DMS153 (cell line): Measurements from ENCODE around the gene AIPL1.

Source experiments
- DNase-seq: peaks from one replicate; lab custom pipeline; 2025; lab: John Stamatoyannopoulos, UW

Gene AIPL1

DNA sequence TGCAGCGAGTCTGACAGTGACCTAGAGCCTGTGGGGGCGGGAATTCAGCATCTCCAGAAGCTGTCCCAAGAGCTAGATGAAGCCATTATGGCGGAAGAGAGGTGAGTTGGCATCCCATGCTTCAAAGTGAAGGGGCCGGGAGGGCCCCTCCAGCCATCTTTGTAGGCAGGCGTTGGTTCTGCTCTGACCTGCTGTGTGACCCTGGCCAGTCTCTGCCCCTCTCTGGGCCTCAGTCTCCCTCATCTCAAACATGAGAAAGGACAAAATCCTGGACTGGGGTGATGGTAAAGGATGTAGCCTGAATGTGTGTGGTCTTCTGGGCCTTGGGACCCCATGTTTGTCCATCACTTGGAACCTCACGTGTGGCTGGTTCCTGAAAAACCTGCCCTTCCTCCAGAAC is 14.4 kb upstream of the AIPL1 start:
- no peak for DNase-seq

GRCh38 chr17:6448473-6448872 is 13.6 kb upstream of the AIPL1 start:
- no peak for DNase-seq

- no peak for DNase-seq
These were observed 11.7 kb upstream of the AIPL1 start for GRCh38 chr17:6446516-6447100.

GRCh38 chr17:6444571-6445335 is 9.8 kb upstream of the AIPL1 start:
- no peak for DNase-seq

DNA sequence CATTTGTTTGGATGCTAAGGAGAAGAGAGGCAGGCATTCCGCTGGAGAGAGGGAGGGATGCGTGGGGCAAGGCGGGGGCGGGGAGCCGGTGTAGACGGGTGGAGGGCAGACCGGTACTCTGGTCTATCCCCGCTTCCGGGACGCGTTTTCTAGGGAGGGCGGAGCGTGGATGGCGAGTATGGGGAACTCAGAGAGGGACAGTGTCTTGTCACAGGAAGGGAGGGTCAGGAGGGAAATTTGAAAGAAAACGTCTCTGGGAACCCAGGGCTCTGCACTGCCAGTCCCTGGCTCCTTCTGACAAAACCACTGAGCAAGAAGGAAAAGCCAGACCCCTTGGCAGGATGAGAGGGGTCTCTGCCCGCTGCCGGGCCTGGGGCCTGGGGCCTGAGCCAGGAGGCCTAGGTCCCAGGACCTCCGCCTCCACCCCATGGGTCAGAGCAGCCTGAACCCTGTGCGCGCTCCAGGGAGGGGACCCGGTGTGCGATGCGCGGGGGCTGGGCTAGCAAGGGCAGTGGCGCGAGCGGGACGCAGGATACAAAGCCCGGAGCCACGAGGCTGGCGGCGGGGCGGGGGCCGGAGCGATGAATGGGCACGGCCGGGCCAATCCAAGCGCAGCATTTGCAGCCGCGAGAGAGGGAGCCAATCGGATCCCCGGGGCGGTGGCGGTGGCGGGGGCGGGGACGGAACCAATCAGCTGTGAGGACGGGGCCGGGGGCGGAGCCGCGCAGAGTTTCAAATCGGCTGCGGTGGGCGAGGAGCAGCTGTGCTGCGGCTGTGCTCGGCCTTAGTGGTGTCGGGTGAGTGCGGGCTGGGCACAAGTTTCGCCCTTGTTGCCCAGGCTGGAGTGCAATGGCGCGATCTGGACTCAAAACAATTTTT is 9.0 kb upstream of the AIPL1 start, which contains the start of gene PIMREG:
Gene PIMREG, plus strand, starts transcription at position 764 of the 879 bp plus-strand sequence. CDS start 656 bp downstream, outside the sequence.
- peak; percentile 77 for DNase-seq

DNA sequence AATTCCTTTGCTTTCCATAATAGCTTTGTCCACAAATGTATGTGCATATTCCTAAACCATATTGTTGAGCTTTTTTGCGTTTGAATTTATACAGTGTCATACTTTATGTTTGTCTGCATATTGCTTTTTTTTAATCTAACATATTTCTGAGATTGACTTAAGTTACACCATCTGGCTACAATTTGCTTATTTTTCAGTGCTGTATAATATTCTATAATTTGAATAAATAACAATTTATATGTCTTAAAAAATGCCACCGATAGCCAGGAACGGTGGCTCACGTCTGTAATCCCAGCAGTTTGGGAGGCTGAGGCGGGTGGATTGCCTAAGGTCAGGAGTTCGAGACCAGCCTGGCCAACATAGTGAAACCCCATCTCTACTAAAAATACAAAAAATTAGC is 7.9 kb upstream of the AIPL1 start:
- no peak for DNase-seq

GRCh38 chr17:6439951-6440350 is 5.0 kb upstream of the AIPL1 start:
- no peak for DNase-seq

DNA sequence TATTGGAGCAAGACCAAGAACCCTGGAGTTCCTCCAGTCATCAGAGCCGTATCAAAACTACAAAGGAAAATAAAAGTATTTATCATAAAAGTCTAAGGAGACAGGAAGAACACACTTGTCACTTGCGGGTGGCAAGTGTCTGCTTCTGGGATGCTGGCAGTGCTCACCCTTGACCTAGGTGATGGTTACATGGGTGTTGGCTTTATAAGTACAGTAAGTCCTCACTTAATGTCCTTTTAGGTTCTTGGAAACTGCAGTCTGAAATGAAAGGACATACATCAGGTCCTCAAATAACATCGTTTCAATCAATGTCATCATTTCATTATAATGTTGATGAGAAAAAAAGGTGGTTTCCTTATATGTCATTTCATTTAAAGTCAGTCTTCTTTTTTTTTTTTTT is 3.0 kb upstream of the AIPL1 start:
- no peak for DNase-seq

DNA sequence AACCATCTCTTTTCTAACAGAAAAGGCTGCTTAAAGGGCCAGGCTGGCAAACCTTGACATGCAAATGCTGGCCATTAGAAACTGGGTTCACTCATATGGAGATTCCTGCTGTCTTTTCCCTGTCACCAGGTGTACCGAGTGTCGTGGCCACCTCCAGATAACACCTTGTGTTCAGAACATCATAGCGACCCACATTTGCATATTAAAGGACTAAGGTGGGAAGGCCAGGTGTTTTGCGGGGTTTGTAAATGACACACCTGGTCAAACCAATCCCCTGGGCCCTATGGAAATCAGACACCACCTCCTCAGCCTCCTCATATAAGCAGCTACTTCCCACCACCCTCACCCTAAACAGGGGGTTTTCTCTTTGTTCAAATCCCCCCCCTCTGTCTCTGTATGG is 2.5 kb upstream of the AIPL1 start:
- DNase-seq: peak; percentile 26

GRCh38 chr17:6435968-6436367 is 1.0 kb upstream of the AIPL1 start:
- DNase-seq: no peak

- DNase-seq: no peak
These were observed 4.2 kb downstream of the AIPL1 start for GRCh38 chr17:6430769-6431168.

DNA sequence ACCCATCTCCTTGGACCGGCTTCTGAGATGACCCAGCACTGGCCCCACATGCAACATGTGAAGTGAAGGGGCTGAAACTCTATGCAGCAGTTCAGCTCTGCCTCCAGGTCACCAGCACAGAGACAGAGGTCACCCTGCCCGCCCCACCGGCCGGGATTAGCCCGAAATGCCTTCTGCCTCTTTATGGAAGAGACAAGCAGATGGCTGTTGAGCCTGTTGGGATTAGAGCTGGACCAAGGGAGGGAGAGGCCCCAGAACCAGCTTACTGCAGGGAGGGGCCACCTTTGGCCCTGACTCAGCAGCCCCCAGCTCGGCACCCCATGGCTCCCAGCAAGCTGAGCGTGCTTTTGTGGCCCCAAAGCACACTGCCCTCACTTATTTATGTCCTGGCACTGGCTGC is 5.7 kb downstream of the AIPL1 start:
- DNase-seq: no peak

GRCh38 chr17:6428207-6428965 is 6.5 kb downstream of the AIPL1 start:
- no peak for DNase-seq

DNA sequence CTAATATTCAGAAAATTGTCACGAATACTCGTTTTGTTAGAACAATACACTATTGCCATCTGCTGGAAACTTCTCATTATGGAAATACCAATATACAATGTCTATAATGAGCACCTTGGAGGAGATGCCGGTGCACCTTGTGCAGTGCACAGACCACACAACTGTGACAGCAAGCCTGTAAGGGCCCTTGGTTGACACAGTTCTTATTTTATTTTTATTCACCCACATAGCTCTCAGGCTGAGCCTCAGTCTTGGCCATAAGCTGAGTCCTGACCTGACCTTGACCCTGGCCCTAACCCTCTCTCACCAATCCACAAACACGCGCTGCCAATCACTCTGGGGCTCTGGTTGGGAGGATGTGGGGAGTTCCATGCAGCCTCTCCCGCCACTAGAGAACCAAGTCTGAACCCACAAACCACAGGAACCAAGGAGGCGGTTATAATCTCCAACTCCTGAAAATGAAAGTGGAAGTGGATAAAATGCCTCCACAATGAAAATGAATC is 7.6 kb downstream of the AIPL1 start:
- DNase-seq: no peak

- DNase-seq: no peak
These were observed 8.4 kb downstream of the AIPL1 start for GRCh38 chr17:6426356-6427101.

DNA sequence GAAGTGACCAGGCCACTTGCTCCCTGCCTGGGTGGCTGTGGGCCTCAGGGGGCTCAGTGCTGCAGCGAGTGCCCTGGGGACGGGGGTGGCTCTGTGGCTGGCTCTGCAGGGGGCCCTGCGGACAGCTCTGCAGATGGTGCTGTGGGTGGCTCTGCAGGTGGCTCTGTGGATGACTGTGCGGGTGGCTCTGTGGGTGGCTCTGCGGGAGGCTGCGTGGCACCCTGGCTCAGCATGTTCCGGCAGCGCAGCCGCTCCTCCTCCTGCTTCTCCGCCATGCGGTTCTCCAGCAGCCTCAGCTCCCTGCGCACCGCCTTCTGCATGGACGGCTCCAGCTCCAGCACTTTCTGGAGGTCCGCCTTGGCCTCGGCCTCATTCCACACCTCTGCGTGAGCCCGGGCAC is 9.5 kb downstream of the AIPL1 start:
- DNase-seq: no peak

DNA sequence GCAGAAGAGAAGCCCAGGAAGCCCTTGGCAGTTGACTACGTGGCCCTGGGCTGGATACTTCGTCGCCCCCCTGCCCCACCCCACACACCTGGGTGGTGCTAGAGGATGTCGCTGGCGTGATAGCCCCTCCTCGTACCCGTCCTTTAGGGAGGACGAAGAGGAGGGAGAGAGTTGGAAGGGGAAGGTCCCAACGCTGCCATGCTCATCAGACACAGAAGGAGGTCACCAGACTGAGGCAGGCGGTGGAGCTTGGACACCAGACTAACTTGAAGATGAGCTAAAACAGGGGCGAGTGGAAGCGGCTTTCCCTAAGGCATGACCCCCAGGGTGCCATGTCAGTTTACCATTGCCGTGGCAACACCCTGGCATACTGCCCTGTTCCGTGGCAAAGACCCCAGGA is 11.0 kb downstream of the AIPL1 start:
- DNase-seq: no peak

DNA sequence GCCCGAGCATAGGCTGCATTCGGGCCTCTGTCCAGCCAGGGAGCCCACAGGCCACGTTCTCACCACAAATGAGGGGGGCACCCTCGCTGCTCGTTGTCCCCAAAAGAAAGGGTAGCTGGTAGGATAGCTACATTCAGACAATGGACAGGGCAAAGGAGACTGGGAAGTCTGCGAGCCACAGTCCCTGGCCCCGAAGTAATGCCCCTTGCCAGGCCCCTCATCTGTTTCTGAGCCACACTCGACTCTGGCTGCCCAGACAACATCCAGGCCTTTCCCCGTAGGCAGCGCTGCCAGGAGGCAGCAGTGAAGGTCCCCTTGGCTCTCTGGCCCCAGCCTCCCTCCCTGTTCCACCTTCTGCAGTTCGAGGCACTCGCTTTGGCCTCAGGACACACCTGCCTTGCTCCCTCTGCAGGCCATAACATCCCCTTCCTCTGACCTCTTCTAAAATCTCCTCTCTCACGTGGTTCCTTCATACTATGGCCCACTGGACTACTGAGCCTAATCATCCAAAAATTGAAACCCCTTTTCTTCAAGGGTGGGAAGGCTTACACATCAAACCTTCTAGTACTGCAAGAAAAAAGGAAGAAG is 12.2 kb downstream of the AIPL1 start:
- DNase-seq: no peak

DNA sequence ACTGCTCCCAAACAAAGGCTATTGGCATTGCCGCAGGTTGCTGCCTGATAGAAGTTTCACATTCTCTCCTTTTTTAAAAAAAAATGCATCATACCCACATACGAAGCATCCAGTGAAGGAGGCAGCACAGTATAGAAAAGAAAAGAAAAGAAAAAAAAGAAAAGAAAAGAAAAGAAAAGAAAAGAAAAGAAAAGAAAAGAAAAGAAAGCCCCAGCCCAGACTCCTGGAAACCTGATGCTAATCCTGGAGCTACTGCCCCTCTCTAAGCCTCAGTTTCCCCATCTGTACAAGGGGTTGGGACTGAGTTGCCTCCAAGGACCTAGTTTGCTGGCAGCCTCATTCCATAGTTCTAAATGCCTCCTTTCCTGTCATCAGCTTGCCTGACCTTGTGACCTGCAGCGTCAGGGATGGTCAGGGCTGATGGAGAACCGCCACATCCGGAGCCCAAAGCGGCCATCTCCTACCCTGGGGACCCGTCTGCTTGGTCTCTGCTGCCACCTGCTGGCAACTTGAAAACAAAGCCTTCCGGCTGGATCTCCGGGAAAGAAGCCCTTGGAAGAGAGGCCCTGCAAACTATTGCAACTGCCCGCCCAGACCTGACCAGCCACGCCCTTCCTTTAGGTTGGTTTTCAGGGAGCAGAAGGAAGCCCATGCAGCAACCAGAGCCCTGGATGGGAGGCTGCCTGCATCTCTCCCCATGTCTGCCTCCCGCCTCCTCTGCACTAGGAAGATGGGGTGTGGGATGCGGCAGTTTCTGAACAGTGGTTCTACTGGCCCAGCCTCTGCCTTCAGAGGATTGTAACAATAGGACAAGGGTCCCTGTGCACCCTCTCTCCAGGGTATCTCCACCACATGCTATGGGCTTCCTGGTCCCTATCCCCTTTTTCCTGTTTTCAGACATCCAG is 13.0 kb downstream of the AIPL1 start:
- peak; percentile 34 for DNase-seq

GRCh38 chr17:6420173-6420641 is 14.7 kb downstream of the AIPL1 start:
- peak; percentile 9 for DNase-seq
